Tibial nerve (tissue), 4 donors: Measurements from ENCODE around the gene WFDC9. TPM values are rescaled to one million over a fixed set of nuclear protein-coding genes. Genes with fewer than 3 reads are reported as not detected.
"Not testable (repeated sequence)": the region's sequence is repeated elsewhere in the genome, so short reads cannot be mapped to it uniquely, and the experiment has no call there.

ENCODE experiments used
- DNase-seq, 2 donors: peaks; one replicate each; pipeline ENCODE4 v3.0.0-alpha.2; 2019; ENCODE audit warnings: low spot score in 2 of 2
- H3K27ac ChIP-seq, 4 donors: fragments of 200-600 bp; sonication (generic) in 3 of 4; one replicate each; pipeline ENCODE4 v1.5.1; 2017 to 2019; ENCODE audit warnings: mild to moderate bottlenecking in 1 of 4
- H3K27me3 ChIP-seq, 2 donors: fragments of 200-600 bp; sonication (generic) in 1 of 2; one replicate each; pipeline versions ENCODE4 v1.5.1 to v1.6.0; 2017 to 2019
- H3K36me3 ChIP-seq, 3 donors: fragments of 200-600 bp; sonication (generic); one replicate each; pipeline ENCODE4 v1.5.1; 2018 to 2019
- H3K4me1 ChIP-seq, 4 donors: fragments of 200-600 bp; sonication (generic) in 3 of 4; one replicate each; pipeline ENCODE4 v1.5.1; 2017 to 2019
- H3K4me3 ChIP-seq, 4 donors: fragments of 200-600 bp; sonication (generic) in 3 of 4; one replicate each; pipeline ENCODE4 v1.5.1; 2017 to 2019; ENCODE audit warnings: mild to moderate bottlenecking in 1 of 4, moderate library complexity in 1 of 4
- H3K9me3 ChIP-seq, 4 donors: fragments of 200-600 bp; sonication (generic) in 3 of 4; one replicate each; pipeline ENCODE4 v1.5.1; 2017 to 2019
- CTCF ChIP-seq, 5 experiments: fragments of 200-600 bp in 3 of 5; fragments of 450-650 bp in 2 of 5; sonication (generic) in 3 of 5; IDR thresholded peaks; one replicate each; pipeline ENCODE4 v1.5.1; 2016 to 2019; ENCODE audit warnings: antibody characterized with exemption in 5 of 5, mild to moderate bottlenecking in 3 of 5, moderate library complexity in 2 of 5
- EP300 ChIP-seq, 2 donors: sonication (generic); formaldehyde crosslinking; IDR thresholded peaks; one replicate each; pipeline ENCODE4 v1.6.1; 2017; ENCODE audit warnings: antibody characterized with exemption in 2 of 2, mild to moderate bottlenecking in 1 of 2
- POLR2A ChIP-seq, 2 donors: fragments of 450-650 bp; IDR thresholded peaks; one replicate each; pipeline ENCODE4 v1.6.1; 2017; ENCODE audit warnings: antibody characterized with exemption in 2 of 2, mild to moderate bottlenecking in 2 of 2, moderate library complexity in 2 of 2
- WGBS, 2 donors: methylation state at CpG; one replicate each; pipeline ENCODE4 v1.1.5; 2018; 5-methylcytosine and 5-hydroxymethylcytosine counted together
- total RNA-seq, 4 donors: library from RNA; depleted of rRNA; stranded (reverse); fragments of >200 nt; gene quantifications; one replicate each; pipeline ENCODE4 v1.1.0, GENCODE V29; 2016

Gene WFDC9
- total RNA-seq, 4 donors from 2014 or later, result not detected

- Histone ChIP-seq H3K27me3 (no peaks in the 10 kb centered on the region), H3K4me3 (no peak overlapping the region), H3K36me3 (no peaks in the 10 kb centered on the region), H3K27ac (no peak overlapping the region), H3K4me1 (no peaks in the 10 kb centered on the region), H3K9me3 (no peaks in the 10 kb centered on the region)
- no peak for DNase-seq
- TF ChIP-seq EP300 (IDR thresholded peaks at IDR 0.05), result no peak
- TF ChIP-seq CTCF (IDR thresholded peaks at IDR 0.05), result no peak
- no peak for TF ChIP-seq POLR2A (IDR thresholded peaks at IDR 0.05)
- 67 to 83% methylated on average over 6 of the region's 6 CpGs for WGBS, 2 donors
These were observed 18.3 kb upstream of the WFDC9 start for GRCh38 chr20:45649312-45649863.

GRCh38 chr20:45647441-45648050, 16.5 kb upstream of the WFDC9 start:
- no peaks in the 10 kb centered on the region for H3K9me3 ChIP-seq
- H3K4me1 ChIP-seq, result no peaks in the 10 kb centered on the region
- TF ChIP-seq EP300 (IDR thresholded peaks at IDR 0.05) (no peak), CTCF (IDR thresholded peaks at IDR 0.05) (no peak), POLR2A (IDR thresholded peaks at IDR 0.05) (no peak)
- no peaks in the 10 kb centered on the region for H3K27me3 ChIP-seq
- no peak overlapping the region for H3K27ac ChIP-seq
- no peaks in the 10 kb centered on the region for H3K36me3 ChIP-seq
- no peak for DNase-seq
- no peak overlapping the region for H3K4me3 ChIP-seq
- 57 to 88% methylated on average over 1 of the region's 1 CpG for WGBS, 2 donors

- no peaks in the 10 kb centered on the region for H3K27me3 ChIP-seq
- TF ChIP-seq CTCF (IDR thresholded peaks at IDR 0.05) (no peak), POLR2A (IDR thresholded peaks at IDR 0.05) (no peak), EP300 (IDR thresholded peaks at IDR 0.05) (no peak)
- no peaks in the 10 kb centered on the region for H3K9me3 ChIP-seq
These were observed 15.8 kb upstream of the WFDC9 start for GRCh38 chr20:45646875-45647274.

GRCh38 chr20:45645869-45646268, 14.8 kb upstream of the WFDC9 start:
- not testable (repeated sequence) for H3K27ac ChIP-seq, H3K4me3 ChIP-seq, H3K36me3 ChIP-seq, H3K4me1 ChIP-seq, H3K27me3 ChIP-seq, H3K9me3 ChIP-seq, DNase-seq
- 94 to 95% methylated on average over 7 to 10 of the region's 28 CpGs for WGBS, 2 donors

More at GRCh38 chr20:45646875-45647274, 15.8 kb upstream of the WFDC9 start:
- Histone ChIP-seq H3K27ac (no peak overlapping the region), H3K36me3 (no peaks in the 10 kb centered on the region), H3K4me3 (no peak overlapping the region), H3K4me1 (no peaks in the 10 kb centered on the region)
- 70 to 83% methylated on average over 3 of the region's 3 CpGs for WGBS, 2 donors
- DNase-seq, result no peak

GRCh38 chr20:45641076-45641475, 10.0 kb upstream of the WFDC9 start:
- not testable (repeated sequence) for H3K27me3 ChIP-seq, H3K27ac ChIP-seq, H3K4me3 ChIP-seq, H3K9me3 ChIP-seq, H3K4me1 ChIP-seq, DNase-seq, H3K36me3 ChIP-seq
- 96 to 97% methylated on average over 24 of the region's 24 CpGs for WGBS, 2 donors

- no peak for DNase-seq
- Histone ChIP-seq H3K9me3 (no peaks in the 10 kb centered on the region), H3K27ac (no peak overlapping the region), H3K27me3 (no peaks in the 10 kb centered on the region), H3K4me3 (no peak overlapping the region), H3K4me1 (no peaks in the 10 kb centered on the region), H3K36me3 (no peaks in the 10 kb centered on the region)
- TF ChIP-seq EP300 (IDR thresholded peaks at IDR 0.05) (no peak), POLR2A (IDR thresholded peaks at IDR 0.05) (no peak), CTCF (IDR thresholded peaks at IDR 0.05) (no peak)
- WGBS, 2 donors, result 82 to 94% methylated on average over 5 of the region's 5 CpGs
These were observed 8.6 kb upstream of the WFDC9 start for GRCh38 chr20:45639687-45640086.
